Endodermal cell (in vitro differentiated cells): Measurements from ENCODE around the gene CD86. TPM values are rescaled to one million over a fixed set of nuclear protein-coding genes. Genes with fewer than 3 reads are reported as not detected.

ENCODE experiments used
- DNase-seq: peaks from one replicate; pipeline ENCODE4 v3.0.0-alpha.2; 2017
- H3K27ac ChIP-seq: 2 replicates; pipeline ENCODE4 v1.5.1; 2013; ENCODE audit warnings: mild to moderate bottlenecking, low read depth, low read length, moderate library complexity
- H3K27me3 ChIP-seq: 2 replicates; pipeline ENCODE4 v1.6.1; 2013; ENCODE audit warnings: mild to moderate bottlenecking, low read length, moderate library complexity; ENCODE audit not compliant: insufficient read depth, control insufficient read depth, poor library complexity, severe bottlenecking
- H3K36me3 ChIP-seq: 2 replicates; pipeline ENCODE4 v1.7.0; 2013; ENCODE audit warnings: mild to moderate bottlenecking, low read length, moderate library complexity; ENCODE audit not compliant: control insufficient read depth, insufficient read depth
- H3K4me1 ChIP-seq: one replicate; pipeline ENCODE4 v1.7.0; 2013; ENCODE audit warnings: low read length; ENCODE audit not compliant: control insufficient read depth, insufficient read depth
- H3K4me3 ChIP-seq: 2 replicates; pipeline ENCODE4 v1.5.1; 2013; ENCODE audit warnings: mild to moderate bottlenecking, low read length, moderate library complexity
- H3K9ac ChIP-seq: 2 replicates; pipeline ENCODE4 v1.6.1; 2013; ENCODE audit warnings: mild to moderate bottlenecking, low read length, moderate library complexity; ENCODE audit not compliant: poor library complexity, severe bottlenecking; ENCODE audit errors: extremely low read depth
- H3K9me3 ChIP-seq: 2 replicates; pipeline ENCODE4 v1.6.1; 2013; ENCODE audit warnings: mild to moderate bottlenecking, low read length, moderate library complexity; ENCODE audit not compliant: control insufficient read depth
- H3K27ac Mint-ChIP-seq: 2 replicates; pipeline ENCODE4 v1.8.0; 2020; ENCODE audit warnings: mixed read lengths
- H3K27me3 Mint-ChIP-seq: 2 replicates; pipeline ENCODE4 v1.8.0; 2021; ENCODE audit warnings: mild to moderate bottlenecking, mixed read lengths; ENCODE audit not compliant: insufficient read depth
- H3K36me3 Mint-ChIP-seq: 2 replicates; pipeline ENCODE4 v1.8.0; 2020; ENCODE audit warnings: low read depth, mixed read lengths
- H3K4me1 Mint-ChIP-seq: 2 replicates; pipeline ENCODE4 v1.8.0; 2020; ENCODE audit warnings: mixed read lengths
- H3K4me3 Mint-ChIP-seq: 2 replicates; pipeline ENCODE4 v1.8.0; 2020; ENCODE audit warnings: mild to moderate bottlenecking, moderate library complexity, mixed read lengths
- H3K9me3 Mint-ChIP-seq: 2 replicates; pipeline ENCODE4 v1.8.0; 2020; ENCODE audit warnings: mild to moderate bottlenecking, mixed read lengths
- WGBS, 2 experiments: methylation state at CpG; one replicate each; pipeline versions ENCODE4 v1.1.5 to v1.1.7; 2013; ENCODE audit warnings: missing lambda C conversion rate in 2 of 2, mixed read lengths in 1 of 2; ENCODE audit not compliant: insufficient coverage in 1 of 2, insufficient read length in 1 of 2; 5-methylcytosine and 5-hydroxymethylcytosine counted together
- long read RNA-seq, 4 experiments: library from polyadenylated mRNA in 2 of 4; library from RNA in 1 of 4; library from capped mRNA in 1 of 4; stranded (forward) in 3 of 4; unstranded in 1 of 4; transcript quantifications; one replicate each; pipeline ENCODE4 v2.0.0, GENCODE V29; 2020 to 2021; ENCODE audit warnings: inconsistent platforms in 1 of 4
- polyA plus RNA-seq, 2 experiments: library from polyadenylated mRNA; stranded (reverse); fragments of 50-300 nt; gene quantifications; one replicate each; pipeline ENCODE4 v1.2.3, GENCODE V29; 2013
- total RNA-seq, 2 donors: library from RNA; stranded (reverse); fragmentation: NEBNext Ultra II Directional in 1 of 2; extraction: Animal tissue kit (Norgen Biotek cat#: 25700) in 1 of 2; gene quantifications; 2 replicates in 1 of 2; 3 replicates in 1 of 2; pipeline ENCODE4 v1.2.1, GENCODE V29; 2021
- TF ChIP-seq, protein P1 (sequence below): fragments of 200-600 bp; sonication (generic); conservative IDR thresholded peaks from 2 replicates; pipeline ENCODE4 v1.5.0; 2021; ENCODE audit warnings: antibody characterized with exemption, mild to moderate bottlenecking

CD86 gene, protein sequence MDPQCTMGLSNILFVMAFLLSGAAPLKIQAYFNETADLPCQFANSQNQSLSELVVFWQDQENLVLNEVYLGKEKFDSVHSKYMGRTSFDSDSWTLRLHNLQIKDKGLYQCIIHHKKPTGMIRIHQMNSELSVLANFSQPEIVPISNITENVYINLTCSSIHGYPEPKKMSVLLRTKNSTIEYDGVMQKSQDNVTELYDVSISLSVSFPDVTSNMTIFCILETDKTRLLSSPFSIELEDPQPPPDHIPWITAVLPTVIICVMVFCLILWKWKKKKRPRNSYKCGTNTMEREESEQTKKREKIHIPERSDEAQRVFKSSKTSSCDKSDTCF
- total RNA-seq, result not detected
- not detected for polyA plus RNA-seq (2013, experiment 1 of 2)
- not detected for polyA plus RNA-seq (2013, experiment 2 of 2)
- long read RNA-seq, experiment 1, result 0 reads
- long read RNA-seq, experiment 2, result 0 reads
- long read RNA-seq, experiment 3, result 0 reads
- long read RNA-seq, experiment 4, result 0 reads

DNA sequence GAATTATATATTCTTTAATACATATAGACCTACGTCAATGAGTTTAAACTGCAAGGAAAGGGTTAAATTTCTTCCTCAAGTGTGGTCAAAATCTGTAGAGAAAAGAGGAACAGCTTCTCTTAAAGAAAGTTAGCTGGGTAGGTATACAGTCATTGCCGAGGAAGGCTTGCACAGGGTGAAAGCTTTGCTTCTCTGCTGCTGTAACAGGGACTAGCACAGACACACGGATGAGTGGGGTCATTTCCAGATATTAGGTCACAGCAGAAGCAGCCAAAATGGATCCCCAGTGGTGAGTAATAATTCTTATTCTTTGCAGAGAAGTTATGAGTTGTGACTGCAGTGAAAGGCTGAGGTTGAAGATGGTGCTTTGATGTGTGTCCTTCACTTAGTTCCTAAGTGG, at the start of gene CD86:
Gene CD86, plus strand, starts transcription at position 148 of the 400 bp plus-strand sequence. Its CDS starts 128 bp downstream, at position 276.
- Histone ChIP-seq H3K9me3 (no peaks in the 10 kb centered on the region), H3K4me3 (no peak within 1 kb of the TSS), H3K27me3 (no peaks in the 10 kb centered on the region), H3K27ac (no peak within 1 kb of the TSS), H3K9ac (no peak within 1 kb of the TSS), H3K4me1 (peaks cover 3% of the 10 kb centered on the region), H3K36me3 (no peaks in the 10 kb centered on the region)
- no peaks in the 10 kb centered on the region for H3K27me3 Mint-ChIP-seq
- no peaks in the 10 kb centered on the region for H3K9me3 Mint-ChIP-seq
- no peak within 1 kb of the TSS for H3K4me3 Mint-ChIP-seq
- no peaks in the 10 kb centered on the region for H3K36me3 Mint-ChIP-seq
- no peak within 1 kb of the TSS for H3K27ac Mint-ChIP-seq
- 63 to 76% methylated on average over 3 of the region's 3 CpGs for WGBS, 2 experiments
- H3K4me1 Mint-ChIP-seq, result peaks cover 13% of the 10 kb centered on the region
- TF ChIP-seq, protein P1, sequence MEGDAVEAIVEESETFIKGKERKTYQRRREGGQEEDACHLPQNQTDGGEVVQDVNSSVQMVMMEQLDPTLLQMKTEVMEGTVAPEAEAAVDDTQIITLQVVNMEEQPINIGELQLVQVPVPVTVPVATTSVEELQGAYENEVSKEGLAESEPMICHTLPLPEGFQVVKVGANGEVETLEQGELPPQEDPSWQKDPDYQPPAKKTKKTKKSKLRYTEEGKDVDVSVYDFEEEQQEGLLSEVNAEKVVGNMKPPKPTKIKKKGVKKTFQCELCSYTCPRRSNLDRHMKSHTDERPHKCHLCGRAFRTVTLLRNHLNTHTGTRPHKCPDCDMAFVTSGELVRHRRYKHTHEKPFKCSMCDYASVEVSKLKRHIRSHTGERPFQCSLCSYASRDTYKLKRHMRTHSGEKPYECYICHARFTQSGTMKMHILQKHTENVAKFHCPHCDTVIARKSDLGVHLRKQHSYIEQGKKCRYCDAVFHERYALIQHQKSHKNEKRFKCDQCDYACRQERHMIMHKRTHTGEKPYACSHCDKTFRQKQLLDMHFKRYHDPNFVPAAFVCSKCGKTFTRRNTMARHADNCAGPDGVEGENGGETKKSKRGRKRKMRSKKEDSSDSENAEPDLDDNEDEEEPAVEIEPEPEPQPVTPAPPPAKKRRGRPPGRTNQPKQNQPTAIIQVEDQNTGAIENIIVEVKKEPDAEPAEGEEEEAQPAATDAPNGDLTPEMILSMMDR, result no peak
- DNase-seq, result no peak

DNA sequence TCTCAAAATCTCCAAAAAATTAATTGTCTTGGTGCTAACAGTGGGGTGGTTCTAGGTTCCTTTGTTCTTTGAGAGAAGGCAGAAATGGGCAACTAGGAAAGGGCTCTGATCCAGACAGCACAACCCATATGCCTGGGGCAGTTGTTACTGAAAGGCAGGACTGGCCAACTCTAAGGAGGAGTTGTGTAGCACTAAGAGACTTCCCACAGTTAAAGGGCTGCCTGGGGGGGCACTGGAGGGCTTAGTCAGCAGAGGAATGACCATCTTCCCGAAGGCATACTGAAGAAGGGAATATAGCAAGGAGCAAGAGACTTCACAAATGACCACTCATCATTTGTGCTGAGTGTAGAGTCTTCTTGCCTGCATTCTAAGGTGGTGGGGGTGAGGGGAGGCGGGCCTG, 48.9 kb upstream of the CD86 start:
- no peaks in the 10 kb centered on the region for H3K36me3 Mint-ChIP-seq
- WGBS, 2 experiments, result 97% methylated on average over 2 of the region's 2 CpGs; no CpG with 5 or more reads in 1 of the 2 experiments
- H3K27ac Mint-ChIP-seq, result peak overlapping the region; percentile 67
- H3K4me1 Mint-ChIP-seq, result peaks cover 74% of the 10 kb centered on the region
- TF ChIP-seq, protein P1, result no peak
- no peak overlapping the region for H3K4me3 Mint-ChIP-seq
- Histone ChIP-seq H3K4me3 (no peak overlapping the region), H3K9me3 (no peaks in the 10 kb centered on the region), H3K27ac (no peak overlapping the region), H3K27me3 (no peaks in the 10 kb centered on the region), H3K36me3 (no peaks in the 10 kb centered on the region), H3K4me1 (peaks cover 27% of the 10 kb centered on the region), H3K9ac (no peak overlapping the region)
- no peaks in the 10 kb centered on the region for H3K27me3 Mint-ChIP-seq
- DNase-seq, result no peak
- H3K9me3 Mint-ChIP-seq, result no peaks in the 10 kb centered on the region

DNA sequence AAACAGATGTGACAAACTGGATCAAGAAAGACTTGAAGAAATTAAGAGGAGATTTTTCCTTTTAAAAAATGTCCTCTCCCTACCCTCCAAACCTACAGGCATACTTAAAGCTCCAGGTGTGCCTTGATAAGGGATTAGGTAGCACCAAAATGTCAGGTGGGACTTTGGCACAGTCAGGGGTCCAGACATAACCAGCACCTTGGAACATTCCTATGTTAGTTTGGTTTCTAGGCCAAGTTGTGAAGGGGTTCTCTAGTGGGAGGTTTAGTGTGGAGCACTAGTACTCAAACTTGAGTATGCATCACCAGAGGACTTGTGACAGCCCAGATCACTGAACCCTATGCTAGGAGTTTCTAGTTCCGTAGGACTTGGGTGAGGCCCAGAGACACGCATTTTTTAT, 47.0 kb upstream of the CD86 start:
- 85 to 100% methylated on average over 2 of the region's 2 CpGs for WGBS, 2 experiments
- Mint-ChIP-seq H3K4me3 (no peak overlapping the region), H3K9me3 (no peaks in the 10 kb centered on the region), H3K27me3 (no peaks in the 10 kb centered on the region), H3K36me3 (no peaks in the 10 kb centered on the region), H3K4me1 (peaks cover 81% of the 10 kb centered on the region), H3K27ac (peak overlapping the region; percentile 88)
- peak overlapping the region; percentile 22 for H3K9ac ChIP-seq
- peak overlapping the region; percentile 3 for H3K4me3 ChIP-seq
- no peaks in the 10 kb centered on the region for H3K9me3 ChIP-seq
- H3K4me1 ChIP-seq, result peaks cover 42% of the 10 kb centered on the region
- TF ChIP-seq, protein P1, result no peak
- H3K36me3 ChIP-seq, result no peaks in the 10 kb centered on the region
- no peak overlapping the region for H3K27ac ChIP-seq
- no peaks in the 10 kb centered on the region for H3K27me3 ChIP-seq
- peak; percentile 81 for DNase-seq
